HG02623 (cell line): ENCODE results near the gene JAK3.
"Not testable (repeated sequence)": the region's sequence is repeated elsewhere in the genome, so short reads cannot be mapped to it uniquely, and the experiment has no call there.

Experiments
- ATAC-seq: cut with Tn5 transposase; IDR thresholded peaks from one replicate; pipeline ENCODE4 v1.9.1; 2021; ENCODE audit warnings: moderate library complexity; ENCODE audit not compliant: unreplicated experiment

Gene JAK3

GRCh38 chr19:17807731-17808316 is 40.0 kb downstream of the JAK3 start:
- no peak for ATAC-seq

GRCh38 chr19:17806945-17807344 is 40.8 kb downstream of the JAK3 start:
- ATAC-seq, result no peak

GRCh38 chr19:17805427-17805826 is 42.4 kb downstream of the JAK3 start:
- no peak for ATAC-seq

- ATAC-seq, result no peak
These were observed 44.4 kb downstream of the JAK3 start for GRCh38 chr19:17803264-17803896.

- ATAC-seq, result no peak
These were observed 45.5 kb downstream of the JAK3 start for GRCh38 chr19:17802137-17802858.

- not testable (repeated sequence) for ATAC-seq
These were observed 49.2 kb downstream of the JAK3 start for GRCh38 chr19:17798599-17798998.

GRCh38 chr19:17797424-17798201 is 50.2 kb downstream of the JAK3 start:
- no peak for ATAC-seq

- ATAC-seq, result no peak
These were observed 50.9 kb downstream of the JAK3 start for GRCh38 chr19:17796838-17797423.

- ATAC-seq, result no peak
These were observed 51.6 kb downstream of the JAK3 start for GRCh38 chr19:17796013-17796837.

GRCh38 chr19:17795495-17795856 is 52.3 kb downstream of the JAK3 start:
- ATAC-seq, result no peak

- ATAC-seq, result no peak
These were observed 52.9 kb downstream of the JAK3 start, which contains the start of gene B3GNT3 for GRCh38 chr19:17794731-17795494. TSS of gene B3GNT3 (plus strand) at chr19:17795138. CDS start at chr19:17807808, 12,670 bp downstream.

GRCh38 chr19:17794412-17794730 is 53.4 kb downstream of the JAK3 start:
- no peak for ATAC-seq

- ATAC-seq, result no peak
These were observed 57.6 kb downstream of the JAK3 start for GRCh38 chr19:17790059-17790780.

GRCh38 chr19:17788632-17789031 is 59.1 kb downstream of the JAK3 start:
- no peak for ATAC-seq

- no peak for ATAC-seq
These were observed 60.4 kb downstream of the JAK3 start for GRCh38 chr19:17787274-17787913.

GRCh38 chr19:17784201-17785008 is 63.4 kb downstream of the JAK3 start:
- no peak for ATAC-seq

GRCh38 chr19:17783721-17784120 is 64.1 kb downstream of the JAK3 start:
- not testable (repeated sequence) for ATAC-seq

- no peak for ATAC-seq
These were observed 67.0 kb downstream of the JAK3 start for GRCh38 chr19:17780781-17781180.
